H9 (cell line): Measurements from ENCODE around the gene SDHAF2. TPM values are rescaled to one million over a fixed set of nuclear protein-coding genes. Genes with fewer than 3 reads are reported as not detected.

ENCODE experiments used
- DNase-seq: peaks from one replicate; pipeline ENCODE4 v3.0.0-alpha.2; 2017
- H2AFZ ChIP-seq: one replicate; pipeline ENCODE4 v1.6.1; 2013; ENCODE audit warnings: mild to moderate bottlenecking, low read length, control low read depth, moderate library complexity
- H2AK5ac ChIP-seq: 2 replicates; pipeline ENCODE4 v1.6.1; 2013; ENCODE audit warnings: low read length, control low read depth, mixed read lengths; ENCODE audit not compliant: insufficient read length
- H2BK120ac ChIP-seq: one replicate; pipeline ENCODE4 v1.6.1; 2013; ENCODE audit warnings: low read depth, mild to moderate bottlenecking, low read length, control low read depth, inconsistent platforms; ENCODE audit not compliant: poor library complexity, severe bottlenecking
- H2BK12ac ChIP-seq: 2 replicates; pipeline ENCODE4 v1.6.1; 2013; ENCODE audit warnings: low read length, control low read depth, mixed read lengths, low read depth; ENCODE audit not compliant: insufficient read length
- H2BK15ac ChIP-seq: 2 replicates; pipeline ENCODE4 v1.6.1; 2013; ENCODE audit warnings: low read depth, low read length, control low read depth
- H2BK20ac ChIP-seq: one replicate; pipeline ENCODE4 v1.6.1; 2013; ENCODE audit warnings: low read depth, mild to moderate bottlenecking, low read length, control low read depth, inconsistent platforms; ENCODE audit not compliant: poor library complexity, severe bottlenecking
- H2BK5ac ChIP-seq: 2 replicates; pipeline ENCODE4 v1.6.1; 2013; ENCODE audit warnings: low read length, control low read depth, mixed read lengths; ENCODE audit not compliant: insufficient read length
- H3K14ac ChIP-seq: 2 replicates; pipeline ENCODE4 v1.6.1; 2013; ENCODE audit warnings: low read length, control low read depth; ENCODE audit not compliant: insufficient read depth
- H3K18ac ChIP-seq: 2 replicates; pipeline ENCODE4 v1.6.1; 2013; ENCODE audit warnings: low read depth, mild to moderate bottlenecking, mixed read lengths, low read length, control low read depth; ENCODE audit not compliant: insufficient read length
- H3K23ac ChIP-seq: 2 replicates; pipeline ENCODE4 v1.6.1; 2013; ENCODE audit warnings: low read length, control low read depth, mixed read lengths, low read depth; ENCODE audit not compliant: insufficient read length
- H3K23me2 ChIP-seq: 2 replicates; pipeline ENCODE4 v1.6.1; 2013; ENCODE audit warnings: low read depth, mild to moderate bottlenecking, mixed read lengths, low read length, control low read depth; ENCODE audit not compliant: insufficient read length, poor library complexity, severe bottlenecking
- H3K27ac ChIP-seq: 2 replicates; pipeline ENCODE4 v1.5.1; 2013; ENCODE audit warnings: low read length, control low read depth, mixed read lengths, low read depth; ENCODE audit not compliant: insufficient read length
- H3K27me3 ChIP-seq: 2 replicates; pipeline ENCODE4 v1.6.1; 2013; ENCODE audit warnings: low read length, control low read depth, inconsistent platforms; ENCODE audit not compliant: insufficient read depth
- H3K4ac ChIP-seq: 2 replicates; pipeline ENCODE4 v1.6.1; 2013; ENCODE audit warnings: low read depth, mild to moderate bottlenecking, control low read depth, inconsistent platforms, low read length, moderate library complexity
- H3K4me1 ChIP-seq: 2 replicates; pipeline ENCODE4 v1.6.1; 2013; ENCODE audit warnings: low read length, control low read depth, inconsistent platforms; ENCODE audit not compliant: insufficient read depth
- H3K4me2 ChIP-seq: 2 replicates; pipeline ENCODE4 v1.6.1; 2013; ENCODE audit warnings: low read length, control low read depth, mixed read lengths; ENCODE audit not compliant: insufficient read length, insufficient read depth
- H3K56ac ChIP-seq: 2 replicates; pipeline ENCODE4 v1.6.1; 2013; ENCODE audit warnings: low read depth, mild to moderate bottlenecking, mixed read lengths, low read length, control low read depth; ENCODE audit not compliant: insufficient read length
- H3K79me1 ChIP-seq: 2 replicates; pipeline ENCODE4 v1.6.1; 2013; ENCODE audit warnings: low read depth, mild to moderate bottlenecking, moderate library complexity, low read length, control low read depth, inconsistent platforms; ENCODE audit not compliant: insufficient read depth, poor library complexity, severe bottlenecking
- H3K79me2 ChIP-seq: 2 replicates; pipeline ENCODE4 v1.6.1; 2013; ENCODE audit warnings: low read length, control low read depth, inconsistent platforms; ENCODE audit not compliant: insufficient read depth
- H3K9ac ChIP-seq: 2 replicates; pipeline ENCODE4 v1.6.1; 2013; ENCODE audit warnings: low read length, control low read depth, mixed read lengths; ENCODE audit not compliant: insufficient read length; ENCODE audit errors: extremely low read depth
- H3K9me3 ChIP-seq: one replicate; pipeline ENCODE4 v1.6.1; 2013; ENCODE audit warnings: low read depth, low read length, inconsistent platforms; ENCODE audit not compliant: control insufficient read depth
- H3T11ph ChIP-seq: one replicate; pipeline ENCODE4 v1.6.1; 2013; ENCODE audit warnings: mild to moderate bottlenecking, low read length, control low read depth, inconsistent platforms
- H4K20me1 ChIP-seq: one replicate; pipeline ENCODE4 v1.6.1; 2013; ENCODE audit not compliant: control insufficient read depth, insufficient read length, insufficient read depth
- H4K5ac ChIP-seq: 2 replicates; pipeline ENCODE4 v1.6.1; 2013; ENCODE audit warnings: low read depth, mild to moderate bottlenecking, mixed read lengths, low read length, control low read depth; ENCODE audit not compliant: insufficient read length
- H4K8ac ChIP-seq: replicated peaks from 2 replicates; pipeline ENCODE4 v1.6.1; 2013; ENCODE audit warnings: low read length, control low read depth, mixed read lengths, low read depth; ENCODE audit not compliant: insufficient read length
- H4K91ac ChIP-seq: 2 replicates; pipeline ENCODE4 v1.6.1; 2013; ENCODE audit warnings: low read depth, mild to moderate bottlenecking, moderate library complexity, mixed read lengths, low read length, control low read depth; ENCODE audit not compliant: insufficient read length
- H3K27ac Mint-ChIP-seq, 3 experiments: 2 replicates in 2 of 3; 3 replicates in 1 of 3; pipeline ENCODE4 v1.8.0; 2020 to 2021; ENCODE audit warnings: mixed read lengths in 3 of 3, mild to moderate bottlenecking in 1 of 3, moderate library complexity in 1 of 3
- H3K27me3 Mint-ChIP-seq: 2 replicates; pipeline ENCODE4 v1.8.0; 2021; ENCODE audit warnings: low read depth, mild to moderate bottlenecking, moderate library complexity, mixed read lengths
- H3K36me3 Mint-ChIP-seq, 3 experiments: 2 replicates in 2 of 3; 3 replicates in 1 of 3; pipeline ENCODE4 v1.8.0; 2020 to 2021; ENCODE audit warnings: low read depth in 3 of 3, mixed read lengths in 3 of 3; ENCODE audit not compliant: insufficient read depth in 1 of 3
- H3K4me1 Mint-ChIP-seq, 2 experiments: 2 replicates each; pipeline ENCODE4 v1.8.0; 2020; ENCODE audit warnings: mixed read lengths in 2 of 2
- H3K4me3 Mint-ChIP-seq, 2 experiments: 2 replicates in 1 of 2; 3 replicates in 1 of 2; pipeline ENCODE4 v1.8.0; 2020 to 2021; ENCODE audit warnings: mild to moderate bottlenecking in 2 of 2, mixed read lengths in 2 of 2, moderate library complexity in 1 of 2
- H3K9me3 Mint-ChIP-seq, 2 experiments: 2 replicates in 1 of 2; 3 replicates in 1 of 2; pipeline ENCODE4 v1.8.0; 2020; ENCODE audit warnings: mild to moderate bottlenecking in 2 of 2, mixed read lengths in 2 of 2, moderate library complexity in 1 of 2
- CTCF ChIP-seq: fragments of 200-600 bp; sonication (generic); conservative IDR thresholded peaks from 3 replicates; pipeline ENCODE4 v1.8.0; 2021; ENCODE audit warnings: antibody characterized with exemption, mild to moderate bottlenecking
- WGBS: extraction: QIAGEN DNeasy Blood & Tissue Kit; methylation state at CpG from one replicate; pipeline ENCODE4 v1.1.7; 2013; ENCODE audit warnings: missing lambda C conversion rate, low lambda C conversion rate, mixed read lengths; ENCODE audit not compliant: insufficient read length; ENCODE audit errors: extremely low coverage; 5-methylcytosine and 5-hydroxymethylcytosine counted together
- total RNA-seq: library from RNA; stranded (reverse); gene quantifications from 2 replicates; pipeline ENCODE4 v1.2.1, GENCODE V29; 2021

SDHAF2 gene
- total RNA-seq, 1 experiment from 2014 or later: 41.8 TPM

- no peak overlapping the region for H4K91ac ChIP-seq
- H2AK5ac ChIP-seq: no peak overlapping the region
- no peaks in the 10 kb centered on the region for H3K27me3 ChIP-seq
- H2BK20ac ChIP-seq: no peak overlapping the region
- TF ChIP-seq CTCF: no peak
- Mint-ChIP-seq H3K9me3 (no peaks in the 10 kb centered on the region), H3K27ac (peak overlapping the region in 1 of 3 experiments; percentile 31; a peak in 1 of 7 replicates), H3K4me3 (no peak overlapping the region), H3K27me3 (no peaks in the 10 kb centered on the region), H3K36me3 (peaks cover 1 to 9% (median 9%) of the 10 kb centered on the region in 3 experiments; a peak in 3 of 7 replicates), H3K4me1 (peaks cover 4 to 5% of the 10 kb centered on the region in 2 experiments; a peak in 2 of 4 replicates)
- H3K79me2 ChIP-seq: no peaks in the 10 kb centered on the region
- no peak overlapping the region for H4K8ac ChIP-seq
- H3K9me3 ChIP-seq: no peaks in the 10 kb centered on the region
- DNase-seq: no peak
- no peak overlapping the region for H3K4me2 ChIP-seq
- no peaks in the 10 kb centered on the region for H3K4me1 ChIP-seq
- H3K9ac ChIP-seq: no peak overlapping the region
- no peaks in the 10 kb centered on the region for H4K20me1 ChIP-seq
- H2BK120ac ChIP-seq: no peak overlapping the region
- no peak overlapping the region for H3T11ph ChIP-seq
- H2BK15ac ChIP-seq: no peak overlapping the region
- no peak overlapping the region for H3K14ac ChIP-seq
- H2BK12ac ChIP-seq: no peak overlapping the region
- no peak overlapping the region for H2AFZ ChIP-seq
- no CpG with 5 or more reads among the region's 7 CpGs for WGBS
- H3K4ac ChIP-seq: no peak overlapping the region
- no peak overlapping the region for H3K18ac ChIP-seq
- H3K79me1 ChIP-seq: no peaks in the 10 kb centered on the region
- H4K5ac ChIP-seq: no peak overlapping the region
- no peak overlapping the region for H3K56ac ChIP-seq
- no peaks in the 10 kb centered on the region for H3K23me2 ChIP-seq
- H3K27ac ChIP-seq: no peak overlapping the region
- no peak overlapping the region for H2BK5ac ChIP-seq
- H3K23ac ChIP-seq: no peak overlapping the region
Observed at GRCh38 chr11:61468002-61468401, 38.1 kb downstream of the SDHAF2 start.
